Activated T-cell treated with anti-CD3 and anti-CD28 coated beads for 1 hour (primary cell): ENCODE measurements around the gene SAP30BP.

Experiments
- DNase-seq: peaks from one replicate; pipeline ENCODE4 v3.0.0-alpha.2; 2020; ENCODE audit warnings: low read depth

Gene SAP30BP

DNA sequence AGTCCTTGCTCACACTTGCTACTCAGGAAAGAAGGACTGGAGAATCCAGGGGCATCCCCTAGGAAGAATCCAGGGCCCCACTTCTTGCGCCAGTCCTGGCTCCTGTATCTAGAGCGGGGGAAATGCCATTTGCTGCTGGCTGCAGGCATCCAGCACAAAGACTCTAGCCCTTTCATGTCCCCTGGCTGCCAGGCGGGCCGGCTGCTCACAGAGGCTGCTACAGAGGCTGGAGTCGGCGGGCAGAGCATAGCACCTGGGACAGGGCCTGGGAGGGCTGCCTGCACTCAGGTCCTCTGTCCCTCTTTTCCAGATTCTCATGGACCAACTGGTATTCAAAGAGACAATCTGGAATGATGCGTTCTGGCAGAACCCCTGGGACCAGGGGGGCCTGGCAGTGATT lies 20.1 kb upstream of the SAP30BP start:
- DNase-seq, result no peak

- no peak for DNase-seq
These were observed 19.2 kb upstream of the SAP30BP start for GRCh38 chr17:75647921-75648320.

GRCh38 chr17:75649687-75650086 lies 17.5 kb upstream of the SAP30BP start:
- DNase-seq, result no peak

GRCh38 chr17:75650874-75651273 lies 16.3 kb upstream of the SAP30BP start:
- no peak for DNase-seq

GRCh38 chr17:75652341-75652740 lies 14.8 kb upstream of the SAP30BP start:
- DNase-seq, result no peak

DNA sequence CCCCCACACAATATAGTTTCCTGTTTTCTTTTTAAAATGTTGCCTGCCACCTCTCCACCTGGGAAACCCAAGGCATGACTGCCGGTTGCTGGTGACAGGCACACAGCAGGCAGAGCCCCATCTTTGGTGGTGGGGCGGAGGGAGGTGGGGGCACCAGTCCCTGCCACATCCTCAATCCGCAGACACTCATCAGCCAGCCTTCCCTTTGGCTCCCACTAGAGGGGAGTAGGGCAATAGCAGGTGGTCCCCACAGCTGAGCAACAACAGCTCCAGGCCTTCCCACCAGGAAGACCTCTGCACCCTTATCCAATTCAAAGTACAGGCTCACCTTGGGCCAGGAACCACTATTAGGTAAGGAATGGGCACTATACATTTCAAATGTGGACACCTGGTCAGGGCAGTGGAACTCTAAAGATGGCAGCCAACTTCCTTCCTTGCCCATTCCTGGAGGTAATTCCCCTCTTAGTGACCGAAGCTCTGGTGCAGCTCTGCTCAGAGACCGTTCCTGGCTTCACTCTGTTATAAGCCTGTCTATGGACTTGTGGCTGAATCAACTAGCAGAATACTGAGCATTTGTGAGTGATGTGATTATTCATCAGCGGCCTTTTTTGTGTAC lies 14.1 kb upstream of the SAP30BP start:
- DNase-seq, result no peak

DNA sequence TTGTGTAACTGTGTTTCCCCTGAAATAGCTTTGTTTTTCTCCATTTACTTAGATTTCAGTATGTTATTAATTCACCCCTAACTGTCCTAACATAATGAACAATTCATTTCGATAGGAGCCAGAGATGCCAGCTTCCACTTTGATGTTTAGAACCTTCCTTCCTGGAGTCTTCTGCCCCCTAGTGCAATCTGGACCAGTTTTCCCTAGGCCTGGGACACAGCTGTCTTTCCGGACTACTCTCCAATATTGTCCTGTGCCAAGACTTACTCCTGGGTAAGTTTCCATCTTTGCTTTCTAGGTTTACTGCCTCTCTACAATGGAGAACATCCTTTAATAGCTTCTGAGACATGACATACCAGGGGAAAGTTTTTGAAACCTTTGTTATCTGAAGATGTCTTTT lies 13.0 kb upstream of the SAP30BP start:
- no peak for DNase-seq

- DNase-seq, result no peak
These were observed 8.9 kb upstream of the SAP30BP start for GRCh38 chr17:75658237-75658636.

DNA sequence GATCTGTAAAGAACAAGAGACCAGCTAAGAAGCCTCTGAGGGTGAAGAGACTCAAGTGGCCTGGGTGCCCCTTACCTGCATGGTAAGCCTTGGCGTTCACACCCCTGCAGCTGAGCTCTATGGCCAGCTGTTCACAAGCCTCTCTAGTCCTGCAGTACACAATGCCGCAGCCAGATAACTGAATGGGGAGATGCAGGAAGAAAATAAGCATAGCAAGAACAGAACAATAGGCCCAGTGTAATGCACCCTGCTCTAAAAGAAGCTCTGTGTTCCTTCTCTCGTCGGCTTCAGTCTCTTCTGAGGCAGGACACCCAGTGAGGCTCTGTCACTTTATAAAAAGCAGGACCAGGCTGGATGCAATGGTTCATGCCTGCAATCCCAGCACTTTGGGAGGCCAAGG lies 5.6 kb upstream of the SAP30BP start:
- DNase-seq, result no peak

DNA sequence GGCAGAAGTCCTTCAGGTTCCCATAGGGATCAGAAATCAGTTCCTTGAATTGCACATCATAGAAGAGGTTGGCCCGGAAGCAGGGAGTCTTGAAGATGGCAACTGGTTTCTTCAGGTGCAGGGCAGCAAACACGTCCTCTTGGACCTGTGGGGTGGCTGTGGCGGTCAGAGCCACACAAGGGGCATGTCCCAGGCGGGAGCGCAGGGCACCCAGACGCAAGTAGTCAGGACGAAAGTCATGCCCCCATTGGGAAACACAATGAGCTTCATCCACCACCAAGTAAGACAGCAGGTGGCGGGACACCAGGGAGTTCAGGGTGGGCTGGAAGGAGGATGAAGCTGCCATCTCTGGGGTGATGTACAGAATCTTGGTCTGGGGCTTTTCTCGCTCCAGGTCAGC lies 4.6 kb upstream of the SAP30BP start:
- DNase-seq, result no peak

GRCh38 chr17:75664099-75664549 lies 3.0 kb upstream of the SAP30BP start:
- DNase-seq, result no peak

DNA sequence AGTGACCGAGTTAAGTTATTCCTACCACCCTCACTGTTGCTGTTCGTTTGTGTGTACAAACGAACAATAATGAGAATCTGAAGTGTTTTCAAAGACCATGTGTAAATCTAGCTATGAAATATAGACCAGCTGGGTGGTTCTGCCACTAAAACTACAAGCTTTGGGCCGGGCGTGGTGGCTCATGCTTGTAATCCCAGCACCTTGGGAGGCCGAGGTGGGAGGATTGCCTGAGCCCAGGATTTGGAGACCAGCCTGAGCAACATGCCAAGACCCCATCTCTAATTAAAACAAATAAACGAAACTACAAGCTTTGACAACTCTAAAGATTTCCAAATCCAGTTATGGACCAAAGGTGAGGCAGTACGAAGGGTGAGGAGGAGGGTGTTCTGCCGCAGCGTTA lies 1.2 kb upstream of the SAP30BP start:
- no peak for DNase-seq

DNA sequence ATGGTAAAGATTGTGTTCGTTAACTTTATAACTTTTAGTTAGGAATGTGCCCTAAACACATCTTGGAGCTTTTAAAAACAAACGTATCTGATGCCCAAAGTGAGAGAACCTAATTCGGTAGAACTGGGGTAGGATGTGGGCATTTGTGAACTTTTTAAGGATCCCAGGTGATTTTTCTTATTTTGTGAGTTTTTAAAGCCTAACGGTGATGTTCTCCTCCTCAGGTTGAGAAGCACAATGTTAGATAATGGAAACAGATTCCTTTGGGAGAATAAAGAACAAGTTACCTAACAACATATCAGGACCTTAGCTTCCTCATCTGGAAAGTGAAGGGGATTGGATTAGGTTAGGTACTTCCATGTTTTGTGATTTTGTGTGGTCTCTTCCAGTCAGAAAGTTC lies 687 bp downstream of the SAP30BP start:
- DNase-seq, result no peak

- DNase-seq, result no peak
These were observed 1.4 kb downstream of the SAP30BP start for GRCh38 chr17:75668489-75668888.

DNA sequence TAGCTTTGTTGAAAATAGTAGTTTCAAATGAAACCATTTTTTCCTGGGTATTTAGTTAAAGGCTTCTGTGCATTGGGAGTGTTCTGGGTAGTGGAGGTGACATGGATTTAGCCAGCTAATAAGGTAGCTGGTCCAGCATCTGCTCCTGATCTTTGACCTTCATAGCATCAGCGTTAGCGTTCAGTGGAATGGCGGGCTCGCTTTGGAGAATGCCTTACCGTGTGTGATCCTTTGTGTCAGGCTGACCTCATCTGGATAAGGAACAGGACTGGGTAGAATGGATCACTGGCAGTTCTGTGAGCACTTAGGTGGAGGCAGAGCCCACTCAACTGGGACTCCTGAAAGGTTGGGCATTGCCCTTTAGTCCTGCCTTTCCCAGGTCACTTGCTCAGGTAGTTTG lies 3.7 kb downstream of the SAP30BP start:
- DNase-seq, result no peak

- no peak for DNase-seq
These were observed 4.9 kb downstream of the SAP30BP start for GRCh38 chr17:75672011-75672410.

- no peak for DNase-seq
These were observed 6.3 kb downstream of the SAP30BP start for GRCh38 chr17:75673487-75673886.

DNA sequence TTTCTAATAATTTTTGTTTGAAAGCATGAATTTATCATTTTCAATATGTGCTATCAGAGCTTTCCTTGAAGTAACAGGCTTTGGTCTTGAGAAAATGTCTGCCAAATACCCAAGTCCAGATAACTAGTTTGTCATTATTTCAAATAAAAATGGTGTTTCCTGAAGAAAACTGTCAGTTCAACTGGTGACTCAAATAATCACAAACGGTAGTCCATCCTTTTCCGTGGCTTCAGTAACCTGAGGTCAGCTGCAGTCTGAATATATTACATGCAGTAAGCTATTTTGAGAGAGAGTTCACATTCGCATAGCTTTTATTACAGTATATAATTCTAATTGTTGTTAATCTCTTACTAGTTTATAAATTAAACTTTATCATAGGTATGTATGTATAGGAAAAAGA lies 9.3 kb downstream of the SAP30BP start:
- DNase-seq, result no peak

DNA sequence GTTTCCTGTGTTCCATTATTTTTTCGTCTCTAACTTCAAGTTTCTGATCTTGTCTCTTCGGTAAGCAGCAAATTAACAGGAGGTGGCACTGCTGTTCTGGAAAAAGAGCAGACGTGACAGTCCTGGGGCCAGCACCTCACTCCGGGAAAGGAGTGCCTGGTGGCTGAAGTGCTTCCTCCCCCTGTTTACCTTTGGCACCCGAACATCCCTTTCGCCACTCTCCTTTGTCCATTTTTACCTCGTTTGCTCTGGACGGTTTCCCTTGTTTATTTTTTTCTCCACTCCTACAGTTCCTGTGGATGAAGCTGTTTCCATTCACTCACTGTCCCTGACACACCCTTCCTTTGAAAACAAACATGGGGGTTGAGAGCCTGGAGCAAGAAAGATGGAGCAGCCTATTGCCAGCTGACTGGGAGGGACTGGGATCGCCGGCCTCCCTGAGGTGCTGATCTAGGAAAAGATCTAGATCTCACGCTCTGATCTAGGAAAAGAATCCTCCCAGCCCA lies 12.6 kb downstream of the SAP30BP start:
- DNase-seq, result no peak

- DNase-seq, result no peak
These were observed 13.3 kb downstream of the SAP30BP start for GRCh38 chr17:75680431-75680830.

DNA sequence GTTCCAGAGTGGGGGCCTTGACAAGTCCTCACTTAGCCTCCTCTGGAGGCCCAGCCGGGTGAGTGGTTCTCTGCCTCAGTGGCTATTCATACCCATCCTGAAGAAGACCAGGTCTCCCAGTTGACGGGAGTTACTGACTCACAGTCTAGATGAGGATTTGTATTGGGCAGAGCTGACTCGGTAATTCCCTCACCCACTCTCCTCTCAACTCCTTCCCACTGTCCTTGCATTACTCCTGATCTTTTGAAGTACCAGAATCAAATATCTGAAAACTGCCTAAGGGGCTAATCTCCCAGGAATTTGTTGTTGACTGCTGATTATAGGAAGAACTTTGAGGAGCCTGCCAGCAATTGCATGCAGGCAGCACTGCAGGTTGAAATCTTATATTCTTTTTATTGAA lies 14.2 kb downstream of the SAP30BP start:
- DNase-seq, result no peak

- DNase-seq, result no peak
These were observed 16.4 kb downstream of the SAP30BP start for GRCh38 chr17:75683583-75683982.

GRCh38 chr17:75684249-75684648 lies 17.1 kb downstream of the SAP30BP start:
- no peak for DNase-seq

- DNase-seq, result no peak
These were observed 17.8 kb downstream of the SAP30BP start for GRCh38 chr17:75684924-75685323.

GRCh38 chr17:75685499-75685898 lies 18.4 kb downstream of the SAP30BP start:
- no peak for DNase-seq
